ENCODE data around the gene CLMN. TPM values are rescaled to one million over a fixed set of nuclear protein-coding genes. Genes with fewer than 3 reads are reported as not detected.

Gene CLMN
- total and polyA plus RNA-seq, 10 of the 15 experiments (the other 5 are each of a cell fraction or from before 2014, with no cell fraction given), result 7.8 to 49.3 (median 18.5) TPM

DNA sequence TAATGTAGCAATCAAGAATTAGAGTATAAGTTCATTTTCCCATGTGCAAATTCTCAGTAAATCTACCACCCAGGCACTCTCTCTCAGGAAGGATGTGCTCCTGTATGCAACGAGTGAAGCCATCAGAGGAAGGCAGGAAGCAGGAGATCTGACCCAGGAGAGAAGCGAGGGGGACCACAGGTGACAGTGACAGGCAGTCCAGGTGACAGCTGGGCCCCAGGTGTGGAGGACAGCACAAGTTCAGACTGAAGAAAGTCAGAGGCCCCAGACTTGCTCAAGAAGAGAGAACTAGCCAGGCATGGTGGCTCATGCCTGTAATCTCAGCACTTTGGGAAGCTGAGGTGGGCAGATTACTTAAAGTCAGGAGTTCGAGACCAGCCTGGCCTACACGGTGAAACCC, 13.8 kb downstream of the CLMN start (continued):
- TF ChIP-seq, protein P1, sequence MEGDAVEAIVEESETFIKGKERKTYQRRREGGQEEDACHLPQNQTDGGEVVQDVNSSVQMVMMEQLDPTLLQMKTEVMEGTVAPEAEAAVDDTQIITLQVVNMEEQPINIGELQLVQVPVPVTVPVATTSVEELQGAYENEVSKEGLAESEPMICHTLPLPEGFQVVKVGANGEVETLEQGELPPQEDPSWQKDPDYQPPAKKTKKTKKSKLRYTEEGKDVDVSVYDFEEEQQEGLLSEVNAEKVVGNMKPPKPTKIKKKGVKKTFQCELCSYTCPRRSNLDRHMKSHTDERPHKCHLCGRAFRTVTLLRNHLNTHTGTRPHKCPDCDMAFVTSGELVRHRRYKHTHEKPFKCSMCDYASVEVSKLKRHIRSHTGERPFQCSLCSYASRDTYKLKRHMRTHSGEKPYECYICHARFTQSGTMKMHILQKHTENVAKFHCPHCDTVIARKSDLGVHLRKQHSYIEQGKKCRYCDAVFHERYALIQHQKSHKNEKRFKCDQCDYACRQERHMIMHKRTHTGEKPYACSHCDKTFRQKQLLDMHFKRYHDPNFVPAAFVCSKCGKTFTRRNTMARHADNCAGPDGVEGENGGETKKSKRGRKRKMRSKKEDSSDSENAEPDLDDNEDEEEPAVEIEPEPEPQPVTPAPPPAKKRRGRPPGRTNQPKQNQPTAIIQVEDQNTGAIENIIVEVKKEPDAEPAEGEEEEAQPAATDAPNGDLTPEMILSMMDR (IDR thresholded peaks at IDR 0.05 in 2 of 3, conservative IDR thresholded peaks at IDR 0.05 in 1 of 3; ENCODE audit: control insufficient read depth in 2 of 3, extremely low read depth in 1 of 3, insufficient read depth in 1 of 3, low read depth in 3 of 3, low read length in 3 of 3), result no peak
- TF ChIP-seq FOXM1 (IDR thresholded peaks at IDR 0.05; ENCODE audit: low read depth, low read length) (no peak), HDGF (IDR thresholded peaks at IDR 0.05) (no peak), HCFC1 (IDR thresholded peaks at IDR 0.05; ENCODE audit: low read length) (no peak), NR2C1 (IDR thresholded peaks at IDR 0.05) (no peak), ZNF622 (IDR thresholded peaks at IDR 0.05) (no peak), POU2F2 (IDR thresholded peaks at IDR 0.05; ENCODE audit: borderline replicate concordance, low read depth, low read length) (no peak), NR2C2 (IDR thresholded peaks at IDR 0.05; ENCODE audit: borderline replicate concordance, control insufficient read depth, insufficient read length, low read depth) (no peak), CHD2 (IDR thresholded peaks at IDR 0.05; ENCODE audit: borderline replicate concordance, low read depth, low read length) (no peak)
- TF ChIP-seq, protein P2, sequence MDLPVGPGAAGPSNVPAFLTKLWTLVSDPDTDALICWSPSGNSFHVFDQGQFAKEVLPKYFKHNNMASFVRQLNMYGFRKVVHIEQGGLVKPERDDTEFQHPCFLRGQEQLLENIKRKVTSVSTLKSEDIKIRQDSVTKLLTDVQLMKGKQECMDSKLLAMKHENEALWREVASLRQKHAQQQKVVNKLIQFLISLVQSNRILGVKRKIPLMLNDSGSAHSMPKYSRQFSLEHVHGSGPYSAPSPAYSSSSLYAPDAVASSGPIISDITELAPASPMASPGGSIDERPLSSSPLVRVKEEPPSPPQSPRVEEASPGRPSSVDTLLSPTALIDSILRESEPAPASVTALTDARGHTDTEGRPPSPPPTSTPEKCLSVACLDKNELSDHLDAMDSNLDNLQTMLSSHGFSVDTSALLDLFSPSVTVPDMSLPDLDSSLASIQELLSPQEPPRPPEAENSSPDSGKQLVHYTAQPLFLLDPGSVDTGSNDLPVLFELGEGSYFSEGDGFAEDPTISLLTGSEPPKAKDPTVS (IDR thresholded peaks at IDR 0.05; ENCODE audit: low read depth, low read length), result no peak

DNA sequence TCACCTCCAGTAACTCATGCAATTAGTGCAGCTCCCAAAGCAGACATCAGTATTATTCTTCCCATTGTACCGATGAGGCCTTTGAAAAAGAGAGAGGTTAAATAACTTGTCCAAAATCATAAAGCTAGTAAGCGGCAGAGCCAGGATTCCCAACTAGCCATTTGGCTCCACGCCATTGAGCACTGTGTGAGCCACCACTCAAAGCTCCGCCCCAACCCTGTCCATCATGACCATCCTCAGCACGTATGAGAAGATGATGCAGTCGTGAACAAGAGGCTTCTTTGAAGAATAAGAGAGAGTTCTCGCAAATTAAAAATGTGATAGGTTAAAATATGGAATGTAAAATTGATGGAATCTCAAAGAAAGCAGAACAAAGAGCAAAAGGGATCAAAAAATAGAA, 14.6 kb downstream of the CLMN start:
- 67% methylated on average over 7 of the region's 7 CpGs for WGBS (ENCODE audit: insufficient coverage, insufficient replicate concordance, low lambda C conversion rate, missing lambda C conversion rate)
- intact Hi-C loops (cut with micrococcal nuclease; ENCODE audit: unreplicated experiment), result no loop called here
- Histone ChIP-seq H3K27me3 (replicated peaks in 1 of 2; ENCODE audit: control insufficient read depth in 2 of 2, insufficient read depth in 2 of 2, low read length in 1 of 2) (no peaks in the 10 kb centered on the region), H3K9ac (ENCODE audit: control insufficient read depth, insufficient read depth, low read length) (no peak overlapping the region), H3K36me3 (ENCODE audit: control insufficient read depth in 2 of 2, insufficient read depth in 2 of 2, low read length in 1 of 2) (no peaks in the 10 kb centered on the region; a peak in 1 of 4 replicates), H3K4me1 (ENCODE audit: control insufficient read depth, insufficient read depth, low read length) (peaks cover 2% of the 10 kb centered on the region; the same call in 1 of the 2 replicates), H3K4me2 (ENCODE audit: control insufficient read depth, insufficient read depth) (no peak overlapping the region), H2AFZ (ENCODE audit: control insufficient read depth, low read depth, low read length) (no peak overlapping the region), H3K4me3 (no peak overlapping the region), H3K27ac (ENCODE audit: control insufficient read depth, insufficient read depth) (no peak overlapping the region), H4K20me1 (ENCODE audit: control insufficient read depth, insufficient read depth) (no peaks in the 10 kb centered on the region), H3K79me2 (ENCODE audit: control insufficient read depth, insufficient read depth, low read length) (no peaks in the 10 kb centered on the region), H3K9me3 (replicated peaks; ENCODE audit: control insufficient read depth, insufficient read depth, low read length) (no peaks in the 10 kb centered on the region)
- FAIRE-seq, result no peak
- SMC1A ChIA-PET (ENCODE audit: uncharacterized antibody, unreplicated experiment), result interaction anchor here (0.6 to 1.6 kb wide), 5 partner anchors 8 to 13 kb away, joined by 3 to 5 read pairs (median 3); no protein-coding TSS in a partner anchor
- BruUV-seq (replicated peaks), result no TSS peak
- in situ Hi-C loops (cut with MboI), result no loop called here
- RAD21 ChIA-PET (ENCODE audit: unreplicated experiment), result no interaction called here
- no peak for DNase-seq (ENCODE audit: low read depth, low spot score)
- CTCF ChIA-PET, result no interaction called here
- no peak for ATAC-seq
- POLR2A ChIA-PET, result no interaction called here
- TF ChIP-seq, protein P3, sequence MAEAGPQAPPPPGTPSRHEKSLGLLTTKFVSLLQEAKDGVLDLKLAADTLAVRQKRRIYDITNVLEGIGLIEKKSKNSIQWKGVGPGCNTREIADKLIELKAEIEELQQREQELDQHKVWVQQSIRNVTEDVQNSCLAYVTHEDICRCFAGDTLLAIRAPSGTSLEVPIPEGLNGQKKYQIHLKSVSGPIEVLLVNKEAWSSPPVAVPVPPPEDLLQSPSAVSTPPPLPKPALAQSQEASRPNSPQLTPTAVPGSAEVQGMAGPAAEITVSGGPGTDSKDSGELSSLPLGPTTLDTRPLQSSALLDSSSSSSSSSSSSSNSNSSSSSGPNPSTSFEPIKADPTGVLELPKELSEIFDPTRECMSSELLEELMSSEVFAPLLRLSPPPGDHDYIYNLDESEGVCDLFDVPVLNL (IDR thresholded peaks at IDR 0.05; ENCODE audit: low read depth, low read length), result no peak
- no peak for TF ChIP-seq STAT3 (IDR thresholded peaks at IDR 0.05; ENCODE audit: low read depth, low read length)
- TF ChIP-seq CBX3 (IDR thresholded peaks at IDR 0.05; ENCODE audit: borderline replicate concordance, low read depth), result no peak
- no peak for TF ChIP-seq POU2F2 (IDR thresholded peaks at IDR 0.05; ENCODE audit: borderline replicate concordance, low read depth, low read length)
- no peak for TF ChIP-seq NFIC (IDR thresholded peaks at IDR 0.05; ENCODE audit: low read depth, low read length)
- no peak for TF ChIP-seq POLR2AphosphoS2 (IDR thresholded peaks at IDR 0.05; ENCODE audit: low read depth, low read length)
- TF ChIP-seq ZNF384 (IDR thresholded peaks at IDR 0.05; ENCODE audit: borderline replicate concordance, low read depth, low read length), result no peak
- TF ChIP-seq MYB (IDR thresholded peaks at IDR 0.05; ENCODE audit: borderline replicate concordance, low read depth, low read length), result no peak
- TF ChIP-seq, protein P4, sequence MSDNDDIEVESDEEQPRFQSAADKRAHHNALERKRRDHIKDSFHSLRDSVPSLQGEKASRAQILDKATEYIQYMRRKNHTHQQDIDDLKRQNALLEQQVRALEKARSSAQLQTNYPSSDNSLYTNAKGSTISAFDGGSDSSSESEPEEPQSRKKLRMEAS (IDR thresholded peaks at IDR 0.05; ENCODE audit: low read depth, low read length), result no peak
- TF ChIP-seq RAD21 (IDR thresholded peaks at IDR 0.05; ENCODE audit: insufficient read depth, low read depth, low read length), result no peak
- TF ChIP-seq TAF1 (IDR thresholded peaks at IDR 0.05; ENCODE audit: borderline replicate concordance, low read depth, low read length), result no peak

Measured in GM12878 (cell line).